OCI-LY3 (cell line): ENCODE measurements around the gene HOXA11.

Source experiments
- H2AFZ ChIP-seq: fragments of 200-600, 300-600 bp; shearing (Covaris generic); 2 replicates; pipeline ENCODE4 v1.6.0; 2014; ENCODE audit warnings: antibody characterized with exemption, low read depth, low read length
- H3K27ac ChIP-seq: fragments of 200-600, 300-600 bp; sonication (generic); 2 replicates; pipeline ENCODE4 v1.5.1; 2014; ENCODE audit warnings: mild to moderate bottlenecking, low read length, moderate library complexity, mixed read lengths
- H3K27me3 ChIP-seq: fragments of 200-600, 300-600 bp; sonication (generic); 2 replicates; pipeline ENCODE4 v1.6.1; 2014; ENCODE audit warnings: low read depth, low read length, mixed read lengths
- H3K36me3 ChIP-seq: fragments of 200-600, 300-600 bp; sonication (generic); replicated peaks from 2 replicates; pipeline ENCODE3; 2014; ENCODE audit warnings: low read depth, low read length, mixed read lengths
- H3K4me1 ChIP-seq: fragments of 300-600, 200-600 bp; sonication (generic); 2 replicates; pipeline ENCODE4 v1.6.1; 2014; ENCODE audit warnings: low read length, mixed read lengths
- H3K4me2 ChIP-seq: fragments of 200-600, 300-600 bp; sonication (generic); 2 replicates; pipeline ENCODE4 v1.6.1; 2014; ENCODE audit warnings: low read length, mixed read lengths
- H3K4me3 ChIP-seq: fragments of 300-600, 200-600 bp; sonication (generic); 2 replicates; pipeline ENCODE4 v1.5.1; 2014; ENCODE audit warnings: antibody characterized with exemption, mild to moderate bottlenecking, low read length, moderate library complexity
- H3K79me2 ChIP-seq: fragments of 300-600, 200-600 bp; shearing (Covaris generic); 2 replicates; pipeline ENCODE4 v1.6.1; 2014; ENCODE audit warnings: mild to moderate bottlenecking, low read length, mixed read lengths
- H3K9ac ChIP-seq: fragments of 300-600, 200-600 bp; shearing (Covaris generic); 2 replicates; pipeline ENCODE4 v1.6.0; 2014; ENCODE audit warnings: mild to moderate bottlenecking, low read length, moderate library complexity
- H3K9me3 ChIP-seq: fragments of 200-600, 300-600 bp; shearing (Covaris generic); 2 replicates; pipeline ENCODE4 v1.6.1; 2014; ENCODE audit warnings: low read length, mixed read lengths; ENCODE audit not compliant: insufficient read depth
- H4K20me1 ChIP-seq: fragments of 200-600, 300-600 bp; sonication (generic); 2 replicates; pipeline ENCODE4 v1.6.1; 2016; ENCODE audit warnings: low read length, mixed read lengths; ENCODE audit not compliant: insufficient read depth
- EZH2phosphoT487 ChIP-seq: fragments of 200-600 bp; shearing (Covaris generic); IDR thresholded peaks from 2 replicates; pipeline ENCODE4 v1.6.1; 2018; ENCODE audit warnings: antibody characterized with exemption, mixed run types, low read depth
- TF ChIP-seq, protein P1 (sequence below): fragments of 200-600, 300-600 bp; sonication (generic); IDR thresholded peaks from 2 replicates; pipeline ENCODE4 v1.5.1; 2014; ENCODE audit warnings: antibody characterized with exemption, low read length, low read depth

HOXA11 gene

GRCh38 chr7:27150568-27151340, 34.3 kb downstream of the HOXA11 start:
- Histone ChIP-seq H3K36me3 (no peaks in the 10 kb centered on the region), H3K4me3 (peak overlapping the region; percentile 83), H3K79me2 (peaks cover 12% of the 10 kb centered on the region), H3K27ac (peak overlapping the region; percentile 28), H3K4me2 (peak overlapping the region; percentile 97), H3K9ac (peak overlapping the region; percentile 72), H3K9me3 (no peaks in the 10 kb centered on the region), H4K20me1 (no peaks in the 10 kb centered on the region), H3K4me1 (peaks cover 10% of the 10 kb centered on the region; the same call in 1 of the 2 replicates), H2AFZ (peak overlapping the region; percentile 89), H3K27me3 (no peaks in the 10 kb centered on the region)
- TF ChIP-seq, protein P1, sequence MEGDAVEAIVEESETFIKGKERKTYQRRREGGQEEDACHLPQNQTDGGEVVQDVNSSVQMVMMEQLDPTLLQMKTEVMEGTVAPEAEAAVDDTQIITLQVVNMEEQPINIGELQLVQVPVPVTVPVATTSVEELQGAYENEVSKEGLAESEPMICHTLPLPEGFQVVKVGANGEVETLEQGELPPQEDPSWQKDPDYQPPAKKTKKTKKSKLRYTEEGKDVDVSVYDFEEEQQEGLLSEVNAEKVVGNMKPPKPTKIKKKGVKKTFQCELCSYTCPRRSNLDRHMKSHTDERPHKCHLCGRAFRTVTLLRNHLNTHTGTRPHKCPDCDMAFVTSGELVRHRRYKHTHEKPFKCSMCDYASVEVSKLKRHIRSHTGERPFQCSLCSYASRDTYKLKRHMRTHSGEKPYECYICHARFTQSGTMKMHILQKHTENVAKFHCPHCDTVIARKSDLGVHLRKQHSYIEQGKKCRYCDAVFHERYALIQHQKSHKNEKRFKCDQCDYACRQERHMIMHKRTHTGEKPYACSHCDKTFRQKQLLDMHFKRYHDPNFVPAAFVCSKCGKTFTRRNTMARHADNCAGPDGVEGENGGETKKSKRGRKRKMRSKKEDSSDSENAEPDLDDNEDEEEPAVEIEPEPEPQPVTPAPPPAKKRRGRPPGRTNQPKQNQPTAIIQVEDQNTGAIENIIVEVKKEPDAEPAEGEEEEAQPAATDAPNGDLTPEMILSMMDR, result peak; percentile 53
- no peak for TF ChIP-seq EZH2phosphoT487

DNA sequence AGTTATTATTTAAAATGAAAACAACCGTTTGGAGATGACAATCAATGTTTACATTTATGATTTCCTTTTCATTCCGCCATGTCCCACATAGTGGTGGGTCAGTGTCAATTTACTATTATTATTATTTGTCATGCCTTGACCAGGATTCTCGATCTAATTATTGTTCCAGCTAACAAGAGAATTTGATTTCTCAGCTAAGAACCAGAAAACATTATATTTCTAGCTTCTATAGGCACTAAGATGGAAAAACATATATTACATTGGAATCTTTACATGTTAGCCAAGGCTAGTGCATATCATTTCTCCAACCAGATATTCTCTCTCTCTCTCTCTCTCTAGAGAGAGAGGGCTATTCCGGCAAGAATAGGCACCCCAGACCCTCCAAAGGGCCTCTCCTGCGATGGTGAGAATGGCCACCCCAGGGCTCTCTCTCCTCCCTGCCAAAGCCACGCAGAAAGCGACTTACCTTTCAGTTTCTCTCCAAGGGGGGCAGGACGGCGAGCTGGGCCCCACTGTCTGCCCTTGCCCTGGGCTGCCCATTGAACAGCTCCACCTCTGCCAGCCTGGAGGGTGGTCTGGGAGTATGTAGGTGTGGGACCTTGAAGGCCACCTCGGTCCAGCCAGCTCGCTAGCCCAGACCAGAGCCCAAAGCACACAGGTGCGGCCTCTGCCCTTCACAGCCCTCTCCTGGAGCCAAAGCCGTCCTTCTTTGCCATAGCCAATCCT, 35.0 kb downstream of the HOXA11 start:
- Histone ChIP-seq H3K4me1 (peaks cover 10% of the 10 kb centered on the region; the same call in 1 of the 2 replicates), H3K4me3 (peak overlapping the region; percentile 83), H3K36me3 (no peaks in the 10 kb centered on the region), H3K9ac (peak overlapping the region; percentile 72), H3K27me3 (no peaks in the 10 kb centered on the region), H3K9me3 (no peaks in the 10 kb centered on the region), H3K27ac (peak overlapping the region; percentile 28), H4K20me1 (no peaks in the 10 kb centered on the region), H3K79me2 (peaks cover 12% of the 10 kb centered on the region), H3K4me2 (peak overlapping the region; percentile 97), H2AFZ (peak overlapping the region; percentile 43; the same call in 1 of the 2 replicates)
- TF ChIP-seq, protein P1, result no peak
- no peak for TF ChIP-seq EZH2phosphoT487

DNA sequence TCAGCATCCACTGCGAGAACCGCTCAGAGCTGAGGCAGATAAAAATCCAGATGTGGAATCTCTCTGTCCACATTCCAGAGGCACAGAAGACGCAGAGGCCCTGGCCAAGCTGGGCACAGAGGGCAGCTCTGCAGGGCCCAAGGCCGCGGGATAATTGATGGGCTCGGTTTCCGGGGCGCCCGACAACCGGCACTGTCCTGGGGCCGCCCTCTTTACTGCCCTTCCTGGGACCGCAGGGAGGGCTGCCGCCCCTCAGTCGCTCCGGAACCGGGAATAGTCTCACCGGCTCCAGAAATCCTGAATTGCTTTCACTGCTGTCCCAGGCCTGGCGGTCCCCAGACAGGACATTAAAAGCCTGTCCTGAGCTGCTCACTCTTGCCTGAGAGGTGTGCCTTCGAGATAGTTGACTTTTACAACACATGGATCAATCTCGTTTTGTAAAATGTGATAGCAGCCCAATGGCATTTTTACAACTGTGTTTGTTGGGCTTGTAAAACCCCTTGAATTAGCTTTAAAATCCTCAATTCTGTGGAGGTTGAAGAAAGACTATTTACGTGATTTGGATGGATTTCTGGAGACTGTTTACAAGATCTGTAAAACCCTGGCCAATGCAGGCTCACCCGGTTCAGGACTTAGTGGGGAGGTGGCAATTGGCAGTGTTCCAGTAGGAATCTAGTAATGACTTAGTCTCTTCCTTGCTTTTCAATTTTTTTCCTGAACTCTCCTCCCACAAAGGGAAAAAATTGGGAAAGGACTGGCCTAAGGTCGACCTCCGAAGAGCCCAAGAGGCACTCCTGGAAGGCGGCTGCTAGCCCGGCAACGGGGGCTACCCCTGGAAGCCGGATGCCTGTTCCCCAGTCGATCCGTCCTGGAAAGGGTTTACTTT, 36.0 kb downstream of the HOXA11 start:
- Histone ChIP-seq H4K20me1 (no peaks in the 10 kb centered on the region), H3K4me2 (peak overlapping the region; percentile 97), H3K9me3 (no peaks in the 10 kb centered on the region), H3K27ac (no peak overlapping the region), H3K36me3 (no peaks in the 10 kb centered on the region), H3K4me1 (peaks cover 10% of the 10 kb centered on the region; the same call in 1 of the 2 replicates), H3K79me2 (peaks cover 12% of the 10 kb centered on the region), H3K4me3 (peak overlapping the region; percentile 83), H3K9ac (peak overlapping the region; percentile 72; the same call in 1 of the 2 replicates), H2AFZ (no peak overlapping the region), H3K27me3 (no peaks in the 10 kb centered on the region)
- TF ChIP-seq, protein P1, result no peak
- TF ChIP-seq EZH2phosphoT487, result no peak
